GM18511 (cell line): ENCODE data around the gene FRMPD4.

ENCODE experiments used
- ATAC-seq: cut with Tn5 transposase; IDR thresholded peaks from one replicate; pipeline ENCODE4 v1.9.1; 2021; ENCODE audit warnings: mild to moderate bottlenecking, moderate library complexity; ENCODE audit not compliant: unreplicated experiment

Gene FRMPD4

DNA sequence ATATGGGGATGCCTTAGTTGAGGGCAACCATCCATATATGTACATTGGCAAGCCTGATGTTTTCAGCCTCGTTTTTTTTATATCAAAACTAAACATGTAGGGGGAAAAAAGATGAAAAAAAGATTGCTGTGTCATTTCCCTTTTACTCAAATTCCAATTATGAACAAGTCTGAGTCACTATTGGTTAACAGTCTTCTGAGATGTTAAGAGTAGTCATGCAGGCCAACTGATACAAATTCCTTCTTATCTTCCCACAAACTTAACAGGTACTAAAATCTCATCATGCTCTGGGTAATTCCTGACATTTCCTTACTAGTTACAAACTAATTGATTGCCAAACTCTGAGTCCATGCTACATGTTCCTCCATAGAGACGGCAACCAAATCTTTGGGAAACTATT, 222.1 kb downstream of the FRMPD4 start:
- ATAC-seq: no peak

DNA sequence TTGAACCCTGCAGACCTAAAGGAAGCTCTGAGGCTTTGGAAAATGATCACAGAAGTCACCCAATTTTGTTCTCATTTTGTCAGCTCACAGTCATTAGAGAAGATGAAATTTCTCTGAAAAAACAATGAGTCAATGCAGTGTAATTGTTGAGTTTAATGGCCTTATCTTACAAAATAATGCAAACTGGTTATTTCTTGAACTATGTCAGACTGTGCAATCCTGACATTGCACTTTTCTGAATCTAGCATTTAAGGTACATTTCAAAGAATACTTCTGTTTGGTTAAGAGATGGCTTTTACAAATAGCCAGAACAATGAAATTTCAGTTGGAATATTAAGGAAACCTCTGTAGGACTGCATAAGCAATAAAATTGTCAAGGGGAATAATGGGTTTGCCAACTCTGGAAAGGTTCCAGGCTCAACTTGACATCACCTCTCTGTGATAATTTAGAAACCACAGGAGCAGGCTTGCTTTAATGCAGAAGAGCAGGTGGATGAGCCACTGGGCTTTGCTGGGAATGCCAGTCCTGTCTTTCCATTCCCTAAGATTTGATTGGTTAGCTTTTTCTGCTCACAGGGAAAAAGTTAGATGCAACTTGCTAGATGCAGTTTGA, 222.8 kb downstream of the FRMPD4 start:
- no peak for ATAC-seq

- no peak for ATAC-seq
These were observed 224.9 kb downstream of the FRMPD4 start for GRCh38 chrX:12363216-12363615.

- no peak for ATAC-seq
These were observed 228.2 kb downstream of the FRMPD4 start for GRCh38 chrX:12366440-12366839.

GRCh38 chrX:12367254-12367653, 229.0 kb downstream of the FRMPD4 start:
- ATAC-seq: no peak

- ATAC-seq: no peak
These were observed 232.3 kb downstream of the FRMPD4 start for GRCh38 chrX:12370497-12370986.

GRCh38 chrX:12372111-12372510, 233.8 kb downstream of the FRMPD4 start:
- no peak for ATAC-seq

DNA sequence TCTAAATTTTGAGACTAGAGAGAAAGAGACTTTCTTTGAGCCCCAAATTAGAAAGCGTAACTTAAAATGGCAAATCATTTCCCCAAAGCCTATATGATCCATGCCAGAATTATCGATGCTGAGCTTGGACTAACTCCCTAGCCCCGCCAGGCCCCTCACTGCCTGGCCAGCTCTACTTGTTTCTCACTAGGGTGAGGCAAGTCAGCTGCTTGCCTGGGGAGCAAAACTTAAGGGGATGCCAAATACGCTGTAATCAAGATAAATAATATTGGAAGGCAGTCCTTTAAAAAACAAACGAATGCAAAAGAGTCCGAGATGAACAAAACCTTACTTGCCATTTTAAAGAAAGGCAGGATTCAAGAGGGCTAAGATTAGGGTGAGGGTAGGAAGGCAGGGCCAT, 236.0 kb downstream of the FRMPD4 start:
- no peak for ATAC-seq

- ATAC-seq: no peak
These were observed 240.0 kb downstream of the FRMPD4 start for GRCh38 chrX:12378253-12378652.

DNA sequence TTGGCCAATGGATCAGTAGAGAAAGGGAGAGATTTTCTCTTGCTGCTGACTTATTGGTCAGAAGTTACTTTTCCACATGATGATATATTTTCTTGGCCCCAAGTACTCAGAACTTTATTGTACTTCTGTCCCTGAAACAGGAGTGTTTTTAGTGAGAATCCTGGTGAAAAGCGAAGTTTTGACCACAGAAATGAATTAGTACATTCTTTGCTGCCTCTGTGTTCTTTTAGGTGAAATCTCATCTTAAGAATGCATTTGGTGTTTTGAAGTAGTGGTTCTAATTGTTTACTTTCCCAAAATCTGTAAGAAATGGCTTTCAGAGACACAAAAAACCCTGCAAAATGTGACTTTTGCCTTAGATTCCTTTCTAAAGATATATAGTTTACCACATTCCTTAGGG, 240.4 kb downstream of the FRMPD4 start:
- no peak for ATAC-seq

- ATAC-seq: no peak
These were observed 241.4 kb downstream of the FRMPD4 start for GRCh38 chrX:12379671-12380070.

- no peak for ATAC-seq
These were observed 244.9 kb downstream of the FRMPD4 start for GRCh38 chrX:12383196-12383595.

DNA sequence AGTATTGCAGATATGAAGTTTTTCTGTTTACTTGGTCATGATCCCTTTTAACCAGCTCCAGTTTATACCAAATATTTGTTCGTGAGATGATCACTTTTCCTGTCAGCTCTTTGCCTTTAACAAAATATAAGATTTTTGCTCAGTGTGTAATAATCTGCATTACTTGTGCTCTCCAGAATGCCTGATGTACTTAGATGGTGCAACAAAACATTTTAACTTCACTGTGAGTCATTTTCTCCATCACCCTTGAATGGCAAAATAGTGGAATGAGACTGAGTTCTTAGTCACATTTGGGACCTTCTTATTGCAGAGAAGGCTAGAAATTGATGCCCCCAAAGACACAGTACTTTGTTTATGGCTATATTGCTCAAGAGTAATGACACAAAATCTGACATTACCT, 252.0 kb downstream of the FRMPD4 start:
- ATAC-seq: no peak

DNA sequence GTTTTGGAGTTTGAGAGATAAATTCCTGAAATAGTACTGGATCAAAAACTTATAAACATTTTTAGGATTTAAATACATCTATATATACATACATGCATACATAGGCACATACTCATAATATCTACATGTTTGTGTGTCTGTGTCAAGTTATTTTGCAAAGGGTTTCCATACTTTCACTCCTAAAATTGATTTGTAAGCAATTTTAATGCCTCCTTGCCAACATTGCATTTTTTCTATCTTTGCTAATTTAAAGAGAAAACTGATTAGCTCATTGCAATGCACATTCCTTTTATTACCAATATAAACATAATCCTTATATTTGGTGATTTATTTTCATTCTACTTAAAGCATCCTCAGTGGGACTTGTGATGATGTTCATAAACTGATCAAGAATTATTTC, 258.3 kb downstream of the FRMPD4 start:
- ATAC-seq: no peak

GRCh38 chrX:12400218-12400617, 261.9 kb downstream of the FRMPD4 start:
- ATAC-seq: no peak

DNA sequence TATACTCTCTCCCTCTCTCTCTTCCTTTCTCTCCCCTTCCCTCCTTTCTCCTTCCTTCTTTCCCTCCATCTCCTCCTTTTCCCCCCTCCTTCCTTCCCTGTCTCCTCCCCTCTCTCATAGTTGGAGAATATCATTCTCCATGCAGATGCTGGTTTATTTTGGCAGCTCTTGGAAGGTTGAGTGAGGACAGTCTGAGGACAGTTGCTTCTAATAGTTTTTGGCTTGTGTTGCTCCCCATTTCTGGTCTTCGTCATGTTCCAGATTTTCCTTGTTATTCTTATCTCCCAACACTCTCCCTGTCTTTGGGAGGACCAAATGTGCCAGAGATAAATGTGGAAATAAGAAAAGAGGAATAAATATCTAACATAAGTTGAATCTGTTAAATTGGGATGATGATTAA, 263.0 kb downstream of the FRMPD4 start:
- no peak for ATAC-seq

DNA sequence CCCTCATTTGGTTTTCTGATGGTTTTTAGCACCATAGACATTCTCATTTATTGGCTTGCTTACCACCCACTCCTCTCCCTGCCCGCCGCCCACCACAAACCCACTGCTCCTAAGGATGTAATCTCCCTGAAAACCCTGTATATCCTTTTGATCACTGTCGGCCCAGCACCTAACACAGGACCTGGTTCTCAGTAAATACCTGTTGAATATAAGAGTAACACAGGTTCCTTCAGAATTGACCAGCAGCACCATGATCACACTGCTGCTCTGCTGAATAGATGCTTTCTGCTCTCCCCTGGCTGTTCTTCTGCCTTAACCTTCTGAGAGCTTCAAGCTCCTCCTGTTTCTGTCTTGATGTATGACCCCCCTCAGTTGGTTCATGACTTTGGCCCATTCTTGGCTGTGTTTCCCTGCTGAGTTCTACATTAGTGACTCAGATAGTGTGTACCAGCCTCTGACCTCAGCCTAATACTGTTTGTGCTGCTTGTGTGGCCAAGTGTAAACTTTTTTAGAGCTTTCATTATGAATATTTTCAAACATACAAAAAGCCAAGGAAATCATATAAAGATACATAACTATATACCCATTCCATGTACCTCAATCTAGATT, 265.3 kb downstream of the FRMPD4 start:
- no peak for ATAC-seq

DNA sequence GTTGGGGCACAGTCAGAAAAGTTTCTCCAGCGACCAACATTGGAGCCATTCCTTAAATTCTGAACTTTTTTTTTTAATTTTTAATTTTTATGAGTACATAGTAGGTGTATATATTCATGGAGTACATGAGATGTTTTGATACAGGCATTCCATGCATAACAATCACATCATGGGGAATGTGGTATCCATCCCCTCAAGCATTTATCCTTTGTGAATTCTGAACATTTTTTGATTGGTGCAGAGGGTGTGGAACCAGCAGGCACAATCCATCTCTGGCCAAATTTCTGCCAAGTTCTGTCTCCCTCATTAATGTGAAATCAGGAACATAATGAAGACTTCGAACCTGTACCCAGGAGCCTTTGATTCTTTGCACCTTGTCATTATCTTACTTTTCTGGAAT, 267.0 kb downstream of the FRMPD4 start:
- ATAC-seq: no peak

GRCh38 chrX:12410523-12410922, 272.2 kb downstream of the FRMPD4 start:
- ATAC-seq: no peak

- ATAC-seq: no peak
These were observed 273.6 kb downstream of the FRMPD4 start for GRCh38 chrX:12411831-12412230.

DNA sequence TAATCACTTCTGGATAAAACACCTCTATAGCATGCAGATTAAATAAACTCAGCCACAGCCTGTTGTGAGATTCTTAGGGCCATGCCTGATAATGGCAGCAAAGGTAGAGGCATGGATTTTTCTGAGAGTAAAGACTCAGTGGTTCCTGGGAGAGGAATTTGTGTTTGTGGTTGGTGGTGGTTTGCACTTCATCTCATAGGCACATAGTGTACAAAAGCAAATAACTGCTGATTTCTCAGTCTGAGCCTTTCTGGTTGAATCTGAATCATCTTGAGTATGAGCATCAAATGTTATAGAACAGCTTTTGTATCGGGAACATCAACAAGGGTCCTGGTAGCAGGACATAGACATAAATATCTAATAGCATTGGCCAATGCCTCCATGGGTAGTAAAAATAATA, 274.3 kb downstream of the FRMPD4 start:
- no peak for ATAC-seq

DNA sequence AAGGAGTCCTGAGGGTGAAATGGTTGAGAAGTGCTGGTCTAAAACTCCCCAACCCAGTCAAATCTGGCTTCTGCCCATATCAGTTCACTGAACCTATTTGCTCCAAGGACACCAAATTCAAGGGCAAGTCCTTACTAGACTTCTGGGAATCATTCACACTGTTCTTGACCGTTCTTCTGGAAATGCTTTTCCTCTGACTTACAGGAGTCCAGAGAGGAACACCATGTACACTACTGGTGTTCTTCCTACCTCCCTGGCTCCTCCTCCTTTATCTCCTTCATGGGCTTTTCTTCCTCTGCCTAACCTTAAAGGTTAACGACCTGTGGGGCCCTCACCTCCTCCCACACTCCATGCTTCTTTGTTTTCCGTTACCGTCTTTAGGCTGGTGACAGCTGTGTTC, 281.3 kb downstream of the FRMPD4 start:
- no peak for ATAC-seq

DNA sequence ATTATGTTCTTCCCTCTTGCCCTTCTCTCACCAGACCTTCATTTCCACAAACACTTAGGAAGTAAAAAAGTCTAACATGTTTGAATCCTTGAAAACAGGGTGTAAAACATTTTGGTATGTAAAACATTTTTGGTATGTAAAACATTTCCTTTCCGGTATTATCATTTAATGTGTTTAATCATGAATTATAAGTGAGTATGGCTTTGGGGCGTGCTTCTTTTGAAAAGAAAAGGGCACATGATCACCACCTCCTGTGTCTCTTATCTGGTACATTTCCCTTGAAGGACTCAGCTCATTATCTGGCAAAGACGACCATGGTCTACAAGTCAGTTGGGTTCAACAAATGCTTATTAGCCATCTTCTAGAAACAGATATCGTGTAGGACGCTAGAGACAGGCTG, 283.6 kb downstream of the FRMPD4 start:
- no peak for ATAC-seq
